ENCODE results near the gene THTPA. TPM values are rescaled to one million over a fixed set of nuclear protein-coding genes. Genes with fewer than 3 reads are reported as not detected.

The THTPA gene, protein sequence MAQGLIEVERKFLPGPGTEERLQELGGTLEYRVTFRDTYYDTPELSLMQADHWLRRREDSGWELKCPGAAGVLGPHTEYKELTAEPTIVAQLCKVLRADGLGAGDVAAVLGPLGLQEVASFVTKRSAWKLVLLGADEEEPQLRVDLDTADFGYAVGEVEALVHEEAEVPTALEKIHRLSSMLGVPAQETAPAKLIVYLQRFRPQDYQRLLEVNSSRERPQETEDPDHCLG
- polyA plus RNA-seq (2013, experiment 1 of 2; ENCODE audit: insufficient read length) = 7.7 TPM
- 6.8 TPM for polyA plus RNA-seq (2013, experiment 2 of 2; ENCODE audit: insufficient read length)

GRCh38 chr14:23555882-23556699, at the start of gene THTPA:
Gene THTPA (plus strand): TSS chr14:23556271. CDS start chr14:23556758, 487 bp downstream.
- peak; percentile 92 for DNase-seq

GRCh38 chr14:23512156-23512555, 43.9 kb upstream of the THTPA start:
- no peak for DNase-seq

GRCh38 chr14:23513005-23513817, 42.9 kb upstream of the THTPA start:
- DNase-seq = no peak

DNA sequence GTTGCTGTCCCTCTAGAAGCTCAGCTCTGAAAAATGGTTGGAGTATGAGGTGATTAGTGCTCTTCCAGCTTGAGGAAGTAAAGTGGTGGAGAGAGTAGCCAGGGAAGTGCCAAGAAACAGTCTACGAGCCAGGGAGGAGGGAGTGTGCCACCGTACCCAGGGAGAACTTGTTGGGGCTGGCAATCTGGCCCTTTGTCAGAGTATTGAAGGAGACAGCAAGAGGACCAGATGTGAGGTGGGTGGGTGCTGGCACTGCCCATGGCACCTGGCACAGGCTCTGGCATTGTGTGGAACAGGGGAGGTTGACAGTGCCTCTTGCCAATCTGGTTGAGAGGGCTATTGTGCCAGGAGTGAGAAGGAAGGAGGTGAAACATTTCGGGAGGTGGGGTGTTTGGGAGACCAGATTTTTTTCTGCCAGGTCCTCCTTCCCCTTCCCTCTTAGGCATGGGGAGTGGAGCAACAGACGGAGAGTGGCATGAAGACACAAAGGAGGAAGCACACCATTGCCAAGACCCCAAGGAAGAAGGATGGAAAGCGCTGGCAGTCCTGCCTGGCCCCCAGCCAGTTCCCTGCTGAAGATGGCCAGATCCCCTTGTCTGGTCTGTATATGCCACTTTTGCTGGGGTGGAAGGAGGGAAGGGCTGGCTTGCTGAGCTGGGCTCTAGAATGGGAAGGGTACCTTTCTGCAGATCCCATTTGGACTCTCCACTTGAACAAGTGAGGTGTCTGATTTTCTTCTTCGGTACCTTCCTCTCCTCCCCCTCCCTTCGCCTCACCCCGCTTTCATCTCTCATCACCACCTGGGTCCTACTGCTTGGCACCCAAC, 42.0 kb upstream of the THTPA start:
- DNase-seq = no peak

DNA sequence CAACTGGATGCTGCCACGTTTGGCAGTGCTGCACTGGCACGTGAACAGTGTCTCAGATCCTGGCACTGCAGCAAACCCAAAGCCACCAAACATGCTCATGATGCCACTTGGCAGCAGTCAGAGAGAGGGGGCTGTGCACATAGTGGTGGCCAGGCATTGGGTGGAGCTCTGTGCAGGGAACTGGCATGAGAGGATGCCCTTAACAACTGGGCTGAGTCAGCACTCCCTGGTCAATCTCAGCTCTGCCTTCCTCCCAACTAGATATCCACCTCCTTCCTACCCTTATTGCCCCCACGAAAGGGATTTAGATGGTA, 41.5 kb upstream of the THTPA start:
- DNase-seq = no peak

DNA sequence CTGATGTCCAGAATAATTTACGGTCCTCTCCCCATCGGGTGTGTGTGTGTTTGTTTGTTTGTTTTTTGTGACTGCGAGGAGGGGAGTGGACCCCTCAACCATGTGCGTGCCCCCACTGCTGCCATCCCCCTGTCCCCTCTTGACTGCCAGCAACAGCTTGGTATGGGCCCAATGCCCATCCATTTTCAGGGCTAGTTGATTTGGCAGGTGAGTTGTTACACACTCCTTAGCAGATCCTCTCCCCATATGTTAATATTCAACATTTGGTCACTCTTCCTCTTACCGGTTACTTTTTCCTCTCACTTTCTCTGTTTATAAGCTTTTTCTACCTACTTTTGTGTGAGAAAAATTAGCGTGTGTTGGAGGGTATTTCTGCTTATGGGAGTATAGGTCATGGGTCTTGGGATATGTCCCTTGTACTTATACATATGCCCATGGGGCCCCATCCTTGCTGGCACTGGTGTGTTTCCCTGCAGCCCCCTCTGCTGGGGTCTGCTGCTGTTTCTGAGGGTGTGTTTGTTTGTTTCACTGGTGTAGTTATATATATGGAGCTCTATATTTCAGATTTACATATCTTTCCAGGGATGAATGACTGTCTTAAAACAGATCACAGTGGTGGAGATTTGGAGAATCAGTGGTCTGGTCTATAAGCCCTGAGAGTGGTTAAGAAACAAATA, 38.3 kb upstream of the THTPA start:
- no peak for DNase-seq

DNA sequence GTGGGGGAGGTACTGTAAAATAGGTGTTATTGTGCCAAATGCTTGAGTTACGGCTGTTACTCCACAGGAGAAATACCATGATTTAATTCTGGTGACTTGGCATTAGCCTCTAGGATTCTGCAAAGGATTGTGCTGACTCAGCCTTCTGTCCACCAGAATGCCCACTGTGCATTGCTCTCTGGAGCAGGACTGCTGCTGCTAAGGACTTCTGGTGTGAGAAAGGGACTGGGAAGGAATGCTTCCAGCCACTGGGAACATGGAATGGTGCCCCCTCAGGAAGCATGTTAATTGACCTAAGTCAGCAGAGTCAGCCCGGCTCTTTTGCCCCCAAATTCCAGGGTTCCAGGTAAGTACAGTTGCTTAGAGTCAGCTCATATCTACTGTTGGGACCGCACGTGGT, 37.4 kb upstream of the THTPA start:
- DNase-seq = no peak

DNA sequence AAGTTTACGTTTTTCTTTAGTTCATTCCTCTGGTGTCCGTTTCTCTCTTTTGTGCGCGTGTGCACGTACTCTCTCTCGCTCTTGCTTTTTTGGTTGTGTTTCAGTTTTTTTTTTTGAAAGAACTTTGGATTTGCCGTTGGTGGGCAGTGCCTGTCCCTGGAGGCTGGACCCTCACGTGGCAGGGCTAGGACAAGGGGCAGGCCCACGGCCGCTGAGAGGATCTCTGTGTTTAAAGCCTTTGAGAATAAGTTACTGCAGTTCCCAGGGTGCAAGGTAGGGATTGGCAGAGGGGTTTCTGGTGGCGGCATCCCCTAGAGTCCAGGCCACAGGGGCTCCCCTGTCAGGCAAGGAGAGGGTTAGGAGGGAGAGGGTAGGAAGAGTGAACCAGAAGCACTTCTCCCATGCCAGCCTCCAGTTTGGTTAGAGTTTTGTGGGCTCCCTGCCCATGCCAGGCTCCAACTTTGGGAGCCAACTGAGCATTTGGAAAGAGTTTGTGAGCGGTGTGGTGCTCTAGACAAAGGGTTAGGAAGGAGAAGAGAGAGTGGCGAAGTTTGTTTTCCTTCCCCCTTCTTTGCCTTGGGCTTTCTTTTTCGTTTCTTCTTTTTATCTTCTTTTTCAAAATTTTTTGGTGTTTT, 35.1 kb upstream of the THTPA start:
- DNase-seq = no peak

GRCh38 chr14:23521785-23522640, 34.1 kb upstream of the THTPA start:
- DNase-seq = no peak

GRCh38 chr14:23522643-23523198, 33.4 kb upstream of the THTPA start:
- no peak for DNase-seq

GRCh38 chr14:23523229-23524016, 32.6 kb upstream of the THTPA start:
- DNase-seq = no peak

DNA sequence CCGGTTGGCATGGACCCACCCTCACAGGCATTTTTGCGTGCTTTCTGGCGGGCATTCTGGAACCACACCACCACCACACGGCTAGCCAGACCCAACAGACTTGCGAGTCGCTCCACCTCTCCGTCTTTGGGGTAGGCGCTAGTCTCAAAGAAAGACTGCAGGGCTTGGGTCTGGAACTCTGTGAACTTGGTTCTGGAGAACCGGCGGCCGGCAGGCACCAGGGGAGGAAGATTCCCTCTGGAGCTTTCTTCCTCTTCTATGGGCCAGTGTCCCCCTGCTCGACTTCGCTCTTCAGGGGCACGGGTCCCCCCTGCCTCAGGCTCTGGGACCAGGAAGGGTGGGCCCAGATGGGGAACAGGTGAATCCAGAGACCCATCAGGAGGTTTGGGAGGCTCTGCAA, 31.1 kb upstream of the THTPA start:
- no peak for DNase-seq

DNA sequence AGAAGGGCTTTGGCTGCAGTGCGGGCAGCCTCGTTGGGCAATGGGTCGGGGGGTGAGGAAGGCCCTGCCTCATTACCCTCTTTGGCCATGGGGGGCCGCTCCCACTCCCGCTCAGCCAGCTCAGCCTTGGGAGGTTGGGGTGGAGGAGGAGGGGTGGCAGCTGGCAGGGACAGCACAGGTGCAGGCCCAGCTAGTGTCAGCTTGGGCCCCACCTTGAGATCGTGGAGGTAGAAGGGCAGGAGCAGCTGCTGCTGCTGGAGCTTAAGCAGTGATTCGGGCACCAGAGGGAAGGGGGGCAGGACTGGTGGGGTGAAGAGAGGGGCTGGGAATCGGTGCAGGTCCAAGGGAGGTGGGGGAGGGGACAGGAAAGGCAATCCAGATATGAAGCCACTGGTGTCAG, 30.5 kb upstream of the THTPA start:
- DNase-seq = no peak

DNA sequence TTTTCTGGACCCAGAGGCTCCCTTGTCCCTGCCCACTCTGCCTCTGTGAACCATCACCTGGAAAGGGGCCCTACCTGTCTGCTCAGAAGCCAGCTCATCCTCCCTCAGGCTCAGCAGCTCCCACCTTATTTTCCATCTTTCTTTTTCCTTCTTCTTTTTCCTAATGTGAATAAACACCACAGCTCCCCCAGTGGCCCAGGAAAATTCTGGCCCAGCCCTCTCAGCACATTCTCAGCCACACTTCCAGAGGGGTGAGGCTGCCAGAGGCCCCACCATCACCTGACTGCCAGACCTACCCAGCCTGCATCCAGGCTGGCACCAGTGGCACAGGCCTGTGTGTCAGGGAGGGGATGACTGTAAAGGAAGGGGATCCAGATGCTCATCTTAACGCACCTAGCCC, 27.5 kb upstream of the THTPA start:
- no peak for DNase-seq

GRCh38 chr14:23529016-23529415, 27.1 kb upstream of the THTPA start:
- no peak for DNase-seq

GRCh38 chr14:23530375-23531055, 25.6 kb upstream of the THTPA start:
- no peak for DNase-seq

GRCh38 chr14:23531391-23531790, 24.7 kb upstream of the THTPA start:
- DNase-seq = no peak

DNA sequence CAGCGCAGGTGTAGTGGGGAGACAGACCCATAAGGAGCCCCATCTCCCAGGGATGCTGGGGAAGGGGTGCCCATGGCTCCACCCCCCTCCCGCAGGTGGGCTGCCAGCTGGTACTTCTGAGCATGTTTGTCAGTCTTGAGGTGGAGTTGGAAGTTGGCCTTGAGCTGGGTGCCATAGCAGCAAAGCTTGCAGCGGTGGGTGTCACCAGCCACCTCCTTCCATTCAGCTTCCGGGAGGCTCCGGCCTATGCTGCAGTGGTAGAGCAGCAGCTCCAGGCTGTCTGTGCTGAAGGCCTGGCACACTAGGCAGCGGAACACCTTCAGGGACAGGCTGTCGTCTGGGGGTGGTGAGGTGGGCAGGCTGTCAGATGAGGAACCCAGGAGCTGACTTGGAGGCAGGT, 23.4 kb upstream of the THTPA start:
- no peak for DNase-seq

Data from fibroblast of skin of back (primary cell).